ENCODE measurements around the gene ING1. TPM values are rescaled to one million over a fixed set of nuclear protein-coding genes. Genes with fewer than 3 reads are reported as not detected.
A peak's percentile ranks its signal among the peaks of the same experiment; 100 is the strongest.

ING1 gene
- 34.2 and 37.7 TPM in 2 replicates for total RNA-seq
- total RNA-seq (2013), result 26.6 TPM
- polyA plus RNA-seq, result 29.1 and 38.4 TPM in 2 replicates
- 58.8 and 68.7 TPM in 2 replicates for polyA minus RNA-seq

DNA sequence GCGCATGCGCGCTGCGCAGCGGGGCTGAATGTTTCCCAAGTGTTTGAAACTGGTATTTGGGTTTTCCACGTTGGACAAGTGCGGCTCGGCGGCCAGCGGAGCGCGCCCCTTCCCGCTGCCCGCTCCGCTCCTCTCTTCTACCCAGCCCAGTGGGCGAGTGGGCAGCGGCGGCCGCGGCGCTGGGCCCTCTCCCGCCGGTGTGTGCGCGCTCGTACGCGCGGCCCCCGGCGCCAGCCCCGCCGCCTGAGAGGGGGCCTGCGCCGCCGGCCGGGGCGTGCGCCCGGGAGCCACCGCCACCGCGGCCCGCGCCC is at the start of gene ING1:
Gene ING1, plus strand, starts transcription at position 59 of the 311 bp plus-strand sequence. CDS start 450 bp downstream, outside the sequence.
- H3K79me2 ChIP-seq (ENCODE audit: control insufficient read depth, insufficient read depth, low read length), result peaks cover 49% of the 10 kb centered on the region
- no peak for ATAC-seq (ENCODE audit: low read depth)
- intact Hi-C loops (cut with micrococcal nuclease), result loop anchor here (10.0 kb wide), 1 partner anchor 929 kb away; the partner anchor contains the start of gene IRS2
- ChIA-PET POLR2A (interaction anchor here (0.6 to 4.0 kb wide), 4 partner anchors 37 to 68 kb away, joined by 3 to 51 read pairs (median 18); no protein-coding TSS in a partner anchor), CTCF (interaction anchor here (0.5 to 1.0 kb wide), 4 partner anchors 30 to 69 kb away, joined by 3 to 10 read pairs (median 4); no protein-coding TSS in a partner anchor)
- H3K4me3 ChIP-seq (ENCODE audit: control extremely low read depth in 1 of 5, extremely low read depth in 1 of 5, insufficient read depth in 1 of 5, low read depth in 2 of 5, low read length in 4 of 5), result peak within 1 kb of the TSS; percentile 89 to 100 (median 100)
- Mint-ChIP-seq H3K4me1 (peaks cover 30% of the 10 kb centered on the region), H3K4me3 (peak within 1 kb of the TSS; percentile 98), H3K27ac (peak within 1 kb of the TSS; percentile 96), H3K27me3 (no peaks in the 10 kb centered on the region), H3K9me3 (ENCODE audit: insufficient read depth) (no peaks in the 10 kb centered on the region)
- peak within 1 kb of the TSS; percentile 92 for H3K4me2 ChIP-seq (replicated peaks; ENCODE audit: low read depth, low read length, poor library complexity, severe bottlenecking)
- peak within 1 kb of the TSS; percentile 98 to 99 for H3K27ac ChIP-seq (ENCODE audit: low read length in 2 of 2)
- H3K9ac ChIP-seq (ENCODE audit: low read length), result peak within 1 kb of the TSS; percentile 100
- H3K27me3 ChIP-seq (replicated peaks in 1 of 4; ENCODE audit: control extremely low read depth in 1 of 4, control insufficient read depth in 3 of 4, insufficient read depth in 4 of 4, low read length in 3 of 4), result no peaks in the 10 kb centered on the region
- H3K4me1 ChIP-seq (ENCODE audit: control insufficient read depth in 2 of 2, insufficient read depth in 2 of 2, low read length in 2 of 2), result peaks cover 28 to 30% of the 10 kb centered on the region in 2 donors
- no peak for DNase-seq
- no peaks in the 10 kb centered on the region for H3K36me3 ChIP-seq (replicated peaks in 1 of 2; ENCODE audit: control extremely low read depth in 1 of 2, control insufficient read depth in 1 of 2, extremely low read depth in 1 of 2, insufficient read depth in 2 of 2, low read length in 1 of 2)
- H2AFZ ChIP-seq (ENCODE audit: insufficient read depth, low read depth, low read length, poor library complexity, severe bottlenecking), result peak within 1 kb of the TSS; percentile 92
- WGBS (ENCODE audit: insufficient coverage), result under 1% methylated on average over 43 of the region's 45 CpGs
- TF ChIP-seq EZH2 (IDR thresholded peaks at IDR 0.05; ENCODE audit: borderline replicate concordance, insufficient read depth, low read depth, low read length, poor library complexity, severe bottlenecking), result no peak
- peaks cover 39% of the 10 kb centered on the region for H4K20me1 ChIP-seq (ENCODE audit: control insufficient read depth, insufficient read depth, low read length, poor library complexity, severe bottlenecking)
- H3K9me3 ChIP-seq (ENCODE audit: control extremely low read depth in 1 of 3, control insufficient read depth in 2 of 3, insufficient read depth in 1 of 3, low read length in 2 of 3), result no peaks in the 10 kb centered on the region

- Histone ChIP-seq H3K36me3 (replicated peaks in 1 of 2; ENCODE audit: control extremely low read depth in 1 of 2, control insufficient read depth in 1 of 2, extremely low read depth in 1 of 2, insufficient read depth in 2 of 2, low read length in 1 of 2) (peaks cover 0 to 69% of the 10 kb centered on the region in 2 experiments), H4K20me1 (ENCODE audit: control insufficient read depth, insufficient read depth, low read length, poor library complexity, severe bottlenecking) (no peaks in the 10 kb centered on the region), H3K4me3 (ENCODE audit: control extremely low read depth in 1 of 5, extremely low read depth in 1 of 5, insufficient read depth in 1 of 5, low read depth in 2 of 5, low read length in 4 of 5) (no peak overlapping the region), H3K4me2 (replicated peaks; ENCODE audit: low read depth, low read length, poor library complexity, severe bottlenecking) (peak overlapping the region; percentile 5), H3K9me3 (ENCODE audit: control extremely low read depth in 1 of 3, control insufficient read depth in 2 of 3, insufficient read depth in 1 of 3, low read length in 2 of 3) (peaks cover 0 to 4% (median 0%) of the 10 kb centered on the region in 3 donors), H3K9ac (ENCODE audit: low read length) (no peak overlapping the region), H3K4me1 (ENCODE audit: control insufficient read depth in 2 of 2, insufficient read depth in 2 of 2, low read length in 2 of 2) (peaks cover 49 to 63% of the 10 kb centered on the region in 2 donors), H3K27ac (ENCODE audit: low read length in 2 of 2) (peak overlapping the region in 1 of 2 donors; percentile 21), H3K79me2 (ENCODE audit: control insufficient read depth, insufficient read depth, low read length) (peaks cover 31% of the 10 kb centered on the region), H3K27me3 (replicated peaks in 1 of 4; ENCODE audit: control extremely low read depth in 1 of 4, control insufficient read depth in 3 of 4, insufficient read depth in 4 of 4, low read length in 3 of 4) (no peaks in the 10 kb centered on the region), H2AFZ (ENCODE audit: insufficient read depth, low read depth, low read length, poor library complexity, severe bottlenecking) (no peak overlapping the region)
- Mint-ChIP-seq H3K4me1 (peaks cover 67% of the 10 kb centered on the region), H3K4me3 (no peak overlapping the region), H3K27ac (no peak overlapping the region), H3K27me3 (no peaks in the 10 kb centered on the region), H3K9me3 (ENCODE audit: insufficient read depth) (peaks cover 3% of the 10 kb centered on the region)
- ChIA-PET POLR2A (interaction anchor here (0.9 to 3.4 kb wide), 3 partner anchors 12 to 48 kb away, joined by 4 to 17 read pairs (median 4); no protein-coding TSS in a partner anchor), CTCF (interaction anchor here (1.2 to 6.3 kb wide), 6 partner anchors 11 to 71 kb away, joined by 3 to 29 read pairs (median 5); no protein-coding TSS in a partner anchor)
- DNase-seq, result no peak
- TF ChIP-seq CTCF (IDR thresholded peaks at IDR 0.05) (no peak), EZH2 (IDR thresholded peaks at IDR 0.05; ENCODE audit: borderline replicate concordance, insufficient read depth, low read depth, low read length, poor library complexity, severe bottlenecking) (no peak)
- no peak for ATAC-seq (ENCODE audit: low read depth)
- intact Hi-C loops (cut with micrococcal nuclease), result no loop called here
- 100% methylated on average over 2 of the region's 7 CpGs for WGBS (ENCODE audit: insufficient coverage)
These were observed 49.5 kb upstream of the ING1 start for GRCh38 chr13:110664041-110664440.

Measured in B cell (primary cell).